ENCODE data around the gene TBCD.

DNA sequence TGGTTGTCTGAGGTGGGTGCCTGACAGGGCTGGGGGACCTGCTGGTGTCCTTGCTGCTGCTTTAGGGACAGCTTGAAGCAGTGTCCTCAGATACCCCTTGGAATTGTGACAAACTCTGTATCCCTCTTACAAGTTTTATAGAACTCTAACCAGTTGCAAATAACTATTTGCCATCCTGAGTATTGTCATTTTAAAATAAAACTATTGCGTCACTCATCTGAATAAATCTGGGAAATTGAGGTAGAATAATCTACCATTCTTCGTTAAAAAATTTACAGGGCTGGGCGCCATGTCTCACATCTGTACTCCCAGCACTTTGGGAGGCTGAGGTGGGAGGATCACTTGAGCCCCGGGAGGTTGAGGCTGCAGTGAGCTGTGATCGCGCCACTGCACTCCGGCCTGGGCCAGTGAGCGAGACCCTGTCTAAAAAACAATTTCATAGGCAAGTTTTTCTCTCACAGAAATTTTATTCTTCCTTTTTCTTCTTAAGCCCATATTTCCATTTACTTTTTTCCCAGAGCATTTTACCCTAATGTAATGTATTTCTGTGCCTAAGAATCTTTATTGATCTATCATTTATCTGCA lies 73.8 kb downstream of the TBCD start:
- TF ChIP-seq, protein P1, sequence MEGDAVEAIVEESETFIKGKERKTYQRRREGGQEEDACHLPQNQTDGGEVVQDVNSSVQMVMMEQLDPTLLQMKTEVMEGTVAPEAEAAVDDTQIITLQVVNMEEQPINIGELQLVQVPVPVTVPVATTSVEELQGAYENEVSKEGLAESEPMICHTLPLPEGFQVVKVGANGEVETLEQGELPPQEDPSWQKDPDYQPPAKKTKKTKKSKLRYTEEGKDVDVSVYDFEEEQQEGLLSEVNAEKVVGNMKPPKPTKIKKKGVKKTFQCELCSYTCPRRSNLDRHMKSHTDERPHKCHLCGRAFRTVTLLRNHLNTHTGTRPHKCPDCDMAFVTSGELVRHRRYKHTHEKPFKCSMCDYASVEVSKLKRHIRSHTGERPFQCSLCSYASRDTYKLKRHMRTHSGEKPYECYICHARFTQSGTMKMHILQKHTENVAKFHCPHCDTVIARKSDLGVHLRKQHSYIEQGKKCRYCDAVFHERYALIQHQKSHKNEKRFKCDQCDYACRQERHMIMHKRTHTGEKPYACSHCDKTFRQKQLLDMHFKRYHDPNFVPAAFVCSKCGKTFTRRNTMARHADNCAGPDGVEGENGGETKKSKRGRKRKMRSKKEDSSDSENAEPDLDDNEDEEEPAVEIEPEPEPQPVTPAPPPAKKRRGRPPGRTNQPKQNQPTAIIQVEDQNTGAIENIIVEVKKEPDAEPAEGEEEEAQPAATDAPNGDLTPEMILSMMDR (IDR thresholded peaks at IDR 0.05; ENCODE audit: low read length): no peak
- no peak for TF ChIP-seq EZH2phosphoT487 (IDR thresholded peaks at IDR 0.05; ENCODE audit: low read length)
